GM18505 (cell line): ENCODE measurements around the gene DOCK1.

ENCODE experiments used
- ATAC-seq: cut with Tn5 transposase; IDR thresholded peaks from one replicate; pipeline ENCODE4 v1.9.1; 2021; ENCODE audit not compliant: unreplicated experiment
- POLR2A ChIP-seq: IDR thresholded peaks from 4 replicates; pipeline ENCODE4 v1.6.1; 2011; ENCODE audit warnings: borderline replicate concordance; ENCODE audit not compliant: insufficient read depth, insufficient read length; ENCODE audit errors: extremely low read depth

Gene DOCK1

GRCh38 chr10:127117125-127117524 is 211.9 kb downstream of the DOCK1 start:
- TF ChIP-seq POLR2A = no peak
- ATAC-seq = no peak

- ATAC-seq = no peak
- no peak for TF ChIP-seq POLR2A
Observed at GRCh38 chr10:127118034-127118433, 212.8 kb downstream of the DOCK1 start.

GRCh38 chr10:127119936-127120335 is 214.7 kb downstream of the DOCK1 start:
- no peak for ATAC-seq
- no peak for TF ChIP-seq POLR2A

GRCh38 chr10:127122831-127123230 is 217.6 kb downstream of the DOCK1 start:
- ATAC-seq = no peak
- TF ChIP-seq POLR2A = no peak

GRCh38 chr10:127123626-127124025 is 218.4 kb downstream of the DOCK1 start:
- no peak for TF ChIP-seq POLR2A
- no peak for ATAC-seq

- ATAC-seq = no peak
- TF ChIP-seq POLR2A = no peak
Observed at GRCh38 chr10:127125331-127125730, 220.1 kb downstream of the DOCK1 start.

GRCh38 chr10:127127822-127128221 is 222.6 kb downstream of the DOCK1 start:
- TF ChIP-seq POLR2A = no peak
- ATAC-seq = no peak

- no peak for ATAC-seq
- TF ChIP-seq POLR2A = no peak
Observed at GRCh38 chr10:127129104-127129503, 223.9 kb downstream of the DOCK1 start.

GRCh38 chr10:127132451-127132850 is 227.2 kb downstream of the DOCK1 start:
- TF ChIP-seq POLR2A = no peak
- ATAC-seq = no peak

GRCh38 chr10:127133225-127133624 is 228.0 kb downstream of the DOCK1 start:
- no peak for TF ChIP-seq POLR2A
- no peak for ATAC-seq

GRCh38 chr10:127133672-127134500 is 228.7 kb downstream of the DOCK1 start:
- no peak for TF ChIP-seq POLR2A
- ATAC-seq = no peak

GRCh38 chr10:127135844-127136577 is 230.8 kb downstream of the DOCK1 start:
- no peak for TF ChIP-seq POLR2A
- no peak for ATAC-seq

- ATAC-seq = no peak
- TF ChIP-seq POLR2A = no peak
Observed at GRCh38 chr10:127137391-127137790, 232.2 kb downstream of the DOCK1 start.

GRCh38 chr10:127142136-127142535 is 236.9 kb downstream of the DOCK1 start:
- no peak for TF ChIP-seq POLR2A
- no peak for ATAC-seq
